PC-3 (cell line): ENCODE measurements around the gene SLCO3A1. TPM values are rescaled to one million over a fixed set of nuclear protein-coding genes. Genes with fewer than 3 reads are reported as not detected.

Source experiments
- ATAC-seq: fragments of 200-7000 bp; cut with Tn5 transposase; 2 replicates; pipeline ENCODE4 v1.9.1; 2020; ENCODE audit warnings: mild to moderate bottlenecking, moderate library complexity
- BruUV-seq: library from RNA; stranded (reverse); fragments of 400-500 nt; replicated peaks from 2 replicates; lab custom pipeline; 2021; lab: Mats Ljungman, UMichigan
- CTCF ChIA-PET: fragments of 300-600 bp; sonication (Branson Sonifier 250); formaldehyde crosslinking; loops from one replicate; lab custom pipeline; 2022; ENCODE audit warnings: antibody characterized with exemption; lab: Charles Lee
- POLR2A ChIA-PET: fragments of 300-600 bp; sonication (Branson Sonifier 250); formaldehyde crosslinking; loops from one replicate; lab custom pipeline; 2022; ENCODE audit warnings: antibody characterized with exemption; ENCODE audit not compliant: unreplicated experiment; lab: Charles Lee
- DNase-seq: peaks from one replicate; pipeline ENCODE4 v3.0.0-alpha.2; 2015
- H2AFZ ChIP-seq: fragments of 300-600 bp; sonication (generic); 2 replicates; pipeline ENCODE4 v1.6.0; 2016; ENCODE audit warnings: antibody characterized with exemption, low read length
- H3F3A ChIP-seq: fragments of 300-600 bp; sonication (generic); one replicate; pipeline ENCODE4 v1.6.0; 2017; ENCODE audit warnings: antibody characterized with exemption, low read length, control low read depth, mild to moderate bottlenecking; ENCODE audit not compliant: unreplicated experiment
- H3K27ac ChIP-seq: fragments of 300-600 bp; sonication (generic); 2 replicates; pipeline ENCODE4 v1.5.1; 2016; ENCODE audit warnings: mild to moderate bottlenecking, low read length
- H3K27me3 ChIP-seq: fragments of 300-600 bp; sonication (generic); 2 replicates; pipeline ENCODE4 v1.6.1; 2016; ENCODE audit warnings: low read length, mixed read lengths
- H3K36me3 ChIP-seq: fragments of 300-600 bp; sonication (generic); 2 replicates; pipeline ENCODE4 v1.6.1; 2016; ENCODE audit warnings: low read depth, mixed run types, low read length, mixed read lengths
- H3K4me1 ChIP-seq: fragments of 300-600 bp; sonication (generic); 2 replicates; pipeline ENCODE4 v1.5.1; 2016; ENCODE audit warnings: low read length; ENCODE audit not compliant: insufficient read depth
- H3K4me2 ChIP-seq: fragments of 300-600 bp; sonication (generic); 2 replicates; pipeline ENCODE4 v1.6.0; 2016; ENCODE audit warnings: low read length
- H3K4me3 ChIP-seq: fragments of 300-600 bp; sonication (generic); 2 replicates; pipeline ENCODE4 v1.5.1; 2016; ENCODE audit warnings: mild to moderate bottlenecking, low read length, mixed read lengths
- H3K79me2 ChIP-seq: fragments of 300-600 bp; sonication (generic); 2 replicates; pipeline ENCODE4 v1.6.1; 2017; ENCODE audit warnings: low read length, mixed read lengths
- H3K9ac ChIP-seq: fragments of 300-600 bp; sonication (generic); 2 replicates; pipeline ENCODE4 v1.6.0; 2016; ENCODE audit warnings: mild to moderate bottlenecking, low read length
- H3K9me2 ChIP-seq: fragments of 300-600 bp; sonication (generic); replicated peaks from 2 replicates; pipeline ENCODE4 v1.6.1; 2016; ENCODE audit warnings: mixed run types, low read length, mixed read lengths
- H3K9me3 ChIP-seq: fragments of 300-600 bp; sonication (generic); 2 replicates; pipeline ENCODE4 v1.6.1; 2016; ENCODE audit warnings: low read length, mixed read lengths
- H4K20me1 ChIP-seq: fragments of 300-600 bp; sonication (generic); 2 replicates; pipeline ENCODE4 v1.6.1; 2016; ENCODE audit warnings: low read length, mixed read lengths
- CTCF ChIP-seq: fragments of 300-600 bp; sonication (generic); conservative IDR thresholded peaks from 2 replicates; pipeline ENCODE4 v1.5.1; 2017; ENCODE audit warnings: antibody characterized with exemption, low read depth, mild to moderate bottlenecking, low read length
- EZH2 ChIP-seq: fragments of 300-600 bp; sonication (generic); IDR thresholded peaks from one replicate; pipeline ENCODE4 v1.6.1; 2017; ENCODE audit warnings: antibody characterized with exemption, mild to moderate bottlenecking, low read length; ENCODE audit not compliant: unreplicated experiment
- EZH2phosphoT487 ChIP-seq: fragments of 300-600 bp; sonication (generic); IDR thresholded peaks from 2 replicates; pipeline ENCODE4 v1.6.1; 2018; ENCODE audit warnings: mild to moderate bottlenecking, antibody characterized with exemption, low read length, borderline replicate concordance
- intact Hi-C: fragments of 100-400 bp; cut with micrococcal nuclease; formaldehyde crosslinking; loops from 2 replicates; pipeline ENCODE4 v1.9.0; 2023
- total RNA-seq: library from RNA; depleted of rRNA; stranded (reverse); fragments of >200 nt; gene quantifications from 2 replicates; pipeline ENCODE4 v1.2.3, GENCODE V29; 2014

The SLCO3A1 gene
- total RNA-seq, 1 experiment from 2014 or later = 0.07 TPM

DNA sequence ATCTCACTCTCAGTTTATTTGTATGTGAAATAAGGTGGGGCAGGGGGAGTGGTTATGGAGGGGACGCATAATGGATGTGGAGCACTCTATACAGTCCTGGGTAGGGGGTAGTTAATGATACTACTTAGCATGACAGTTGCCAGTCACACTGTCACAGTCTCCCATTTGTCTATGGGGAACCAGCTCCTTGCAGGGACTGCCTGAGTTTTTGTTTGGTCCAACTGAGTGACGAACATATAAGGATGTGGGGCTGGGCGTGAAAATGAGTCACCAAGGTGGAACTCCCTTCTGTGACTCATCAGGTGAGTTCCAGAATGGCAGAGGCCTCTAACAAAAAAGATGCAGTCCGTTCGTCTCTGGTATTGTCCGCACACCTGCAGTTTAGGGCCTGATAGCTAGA, 304.9 kb downstream of the SLCO3A1 start:
- ChIA-PET POLR2A (no interaction called here), CTCF (no interaction called here)
- no peak overlapping the region for H3K4me3 ChIP-seq

DNA sequence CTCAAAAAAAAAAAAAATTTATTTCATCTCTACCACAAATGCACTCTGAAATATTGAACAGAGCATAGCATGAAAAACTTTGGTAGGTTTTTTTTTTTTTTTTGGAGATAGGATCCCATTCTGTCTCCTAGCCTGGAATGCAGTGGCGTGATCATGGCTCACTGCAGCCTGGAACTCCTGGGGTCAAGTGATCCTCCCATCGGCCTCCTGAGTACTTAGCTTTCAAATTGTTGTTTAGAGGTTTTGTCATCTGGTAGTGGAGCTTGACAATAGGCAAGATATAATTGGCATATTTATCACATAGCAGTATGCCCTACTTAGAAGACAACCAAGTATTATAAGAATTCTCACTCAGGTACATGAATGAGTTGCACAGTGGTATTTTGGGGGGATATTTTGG, 306.0 kb downstream of the SLCO3A1 start:
- Histone ChIP-seq H3K4me2 (no peak overlapping the region), H3K9ac (no peak overlapping the region), H2AFZ (no peak overlapping the region), H3K27me3 (0 out of 2 replicates have a peak, but pooled peaks cover 3% of the 10 kb centered on the region), H4K20me1 (no peaks in the 10 kb centered on the region), H3F3A (no peaks in the 10 kb centered on the region), H3K4me1 (no peaks in the 10 kb centered on the region), H3K36me3 (no peaks in the 10 kb centered on the region), H3K4me3 (no peak overlapping the region), H3K9me3 (no peaks in the 10 kb centered on the region), H3K9me2 (no peaks in the 10 kb centered on the region), H3K79me2 (no peaks in the 10 kb centered on the region), H3K27ac (no peak overlapping the region)
- intact Hi-C loops = no loop called here
- DNase-seq (no peak), ATAC-seq (no peak)
- BruUV-seq = no TSS peak
- TF ChIP-seq EZH2phosphoT487 (no peak), CTCF (no peak), EZH2 (no peak)
- ChIA-PET CTCF (no interaction called here), POLR2A (no interaction called here)

More for the DNA sequence above, 304.9 kb downstream of the SLCO3A1 start:
- no peak overlapping the region for H2AFZ ChIP-seq
- no peaks in the 10 kb centered on the region for H3K36me3 ChIP-seq
- no peak overlapping the region for H3K9ac ChIP-seq
- peak; percentile 27; the same call in 1 of the 2 replicates for ATAC-seq
- H3K79me2 ChIP-seq = no peaks in the 10 kb centered on the region
- no peak overlapping the region for H3K4me2 ChIP-seq
- TF ChIP-seq EZH2phosphoT487 = no peak
- TF ChIP-seq EZH2 = no peak
- TF ChIP-seq CTCF = no peak
- no peaks in the 10 kb centered on the region for H3K9me2 ChIP-seq
- no TSS peak for BruUV-seq
- no peaks in the 10 kb centered on the region for H4K20me1 ChIP-seq
- H3K9me3 ChIP-seq = no peaks in the 10 kb centered on the region
- intact Hi-C loops = no loop called here
- no peak overlapping the region for H3K27ac ChIP-seq
- no peaks in the 10 kb centered on the region for H3K4me1 ChIP-seq
- no peaks in the 10 kb centered on the region for H3K27me3 ChIP-seq
- DNase-seq = peak; percentile 71
- no peaks in the 10 kb centered on the region for H3F3A ChIP-seq

GRCh38 chr15:92159906-92160841, 306.7 kb downstream of the SLCO3A1 start:
- H3K9me2 ChIP-seq = no peaks in the 10 kb centered on the region
- TF ChIP-seq EZH2 (no peak), EZH2phosphoT487 (no peak), CTCF (no peak)
- H3K9ac ChIP-seq = no peak overlapping the region
- H3F3A ChIP-seq = no peaks in the 10 kb centered on the region
- no TSS peak for BruUV-seq
- no peaks in the 10 kb centered on the region for H4K20me1 ChIP-seq
- no peaks in the 10 kb centered on the region for H3K4me1 ChIP-seq
- H3K4me3 ChIP-seq = no peak overlapping the region
- ChIA-PET POLR2A (no interaction called here), CTCF (no interaction called here)
- H3K9me3 ChIP-seq = no peaks in the 10 kb centered on the region
- 0 out of 2 replicates have a peak, but pooled peaks cover 3% of the 10 kb centered on the region for H3K27me3 ChIP-seq
- no peak overlapping the region for H2AFZ ChIP-seq
- H3K36me3 ChIP-seq = no peaks in the 10 kb centered on the region
- DNase-seq = no peak
- no peak overlapping the region for H3K4me2 ChIP-seq
- no peaks in the 10 kb centered on the region for H3K79me2 ChIP-seq
- intact Hi-C loops = no loop called here
- no peak for ATAC-seq
- H3K27ac ChIP-seq = no peak overlapping the region
